ENCODE data around the gene CFAP54.
"Not testable (repeated sequence)": the region's sequence is repeated elsewhere in the genome, so short reads cannot be mapped to it uniquely, and the experiment has no call there.

Gene CFAP54

DNA sequence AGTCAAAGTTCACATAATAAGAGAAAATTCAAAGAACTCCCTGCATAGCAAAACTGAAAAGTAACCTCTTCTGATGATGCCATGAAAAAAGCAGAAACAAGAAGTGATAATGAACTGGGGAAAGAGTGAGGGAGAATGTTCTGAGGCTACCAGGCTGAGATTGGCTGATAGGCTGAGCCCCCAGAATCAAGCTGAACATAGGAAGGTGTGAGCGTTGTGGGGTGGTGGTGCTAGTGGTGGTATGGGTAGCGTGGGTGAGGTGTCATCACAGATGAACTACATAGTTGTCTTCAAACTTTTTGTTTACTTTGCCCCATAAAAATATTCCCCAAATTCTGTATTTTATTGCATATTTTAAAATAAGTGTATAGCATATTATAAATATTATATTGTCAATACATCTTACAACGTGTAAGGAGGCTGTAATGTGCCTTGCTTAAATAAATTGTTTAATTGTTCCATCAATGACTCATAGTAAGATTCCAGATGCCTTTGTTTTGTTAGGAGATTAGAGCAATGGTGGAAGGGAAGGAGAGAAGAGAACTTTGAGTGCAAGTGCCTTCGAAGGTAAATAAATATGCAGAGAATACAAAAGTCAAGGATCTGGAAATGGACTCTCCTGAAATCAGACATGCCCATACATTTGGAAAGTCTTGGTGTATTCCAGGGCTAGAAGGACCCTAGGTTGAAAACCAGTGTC is 15.8 kb upstream of the CFAP54 start:
- DNase-seq (ENCODE audit: low read depth) = no peak

- no peak for DNase-seq (ENCODE audit: low read depth)
Measured at GRCh38 chr12:96474206-96474605, 15.2 kb upstream of the CFAP54 start.

- DNase-seq (ENCODE audit: low read depth) = no peak
Measured at GRCh38 chr12:96478011-96478410, 11.4 kb upstream of the CFAP54 start.

GRCh38 chr12:96482086-96482485 is 7.3 kb upstream of the CFAP54 start:
- DNase-seq (ENCODE audit: low read depth) = no peak

DNA sequence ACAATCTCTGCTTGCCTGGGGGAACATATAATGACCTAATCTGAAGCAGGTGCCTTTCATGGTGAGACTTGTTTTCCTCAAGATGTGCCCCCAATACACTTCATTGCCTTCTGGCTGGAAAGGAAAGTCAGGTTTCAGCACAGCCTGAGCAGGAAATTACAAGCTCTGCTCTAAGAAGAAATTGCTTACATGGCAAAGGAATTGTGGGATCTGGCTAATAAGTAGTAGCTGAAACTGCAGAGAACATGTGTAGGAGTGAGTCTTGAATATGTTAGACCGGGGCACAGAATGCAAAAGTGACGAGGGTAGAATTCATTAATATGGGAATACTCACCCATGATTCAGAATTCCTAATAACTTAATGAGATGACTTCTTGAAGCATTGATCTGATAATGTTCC is 6.3 kb upstream of the CFAP54 start:
- DNase-seq (ENCODE audit: low read depth) = no peak

DNA sequence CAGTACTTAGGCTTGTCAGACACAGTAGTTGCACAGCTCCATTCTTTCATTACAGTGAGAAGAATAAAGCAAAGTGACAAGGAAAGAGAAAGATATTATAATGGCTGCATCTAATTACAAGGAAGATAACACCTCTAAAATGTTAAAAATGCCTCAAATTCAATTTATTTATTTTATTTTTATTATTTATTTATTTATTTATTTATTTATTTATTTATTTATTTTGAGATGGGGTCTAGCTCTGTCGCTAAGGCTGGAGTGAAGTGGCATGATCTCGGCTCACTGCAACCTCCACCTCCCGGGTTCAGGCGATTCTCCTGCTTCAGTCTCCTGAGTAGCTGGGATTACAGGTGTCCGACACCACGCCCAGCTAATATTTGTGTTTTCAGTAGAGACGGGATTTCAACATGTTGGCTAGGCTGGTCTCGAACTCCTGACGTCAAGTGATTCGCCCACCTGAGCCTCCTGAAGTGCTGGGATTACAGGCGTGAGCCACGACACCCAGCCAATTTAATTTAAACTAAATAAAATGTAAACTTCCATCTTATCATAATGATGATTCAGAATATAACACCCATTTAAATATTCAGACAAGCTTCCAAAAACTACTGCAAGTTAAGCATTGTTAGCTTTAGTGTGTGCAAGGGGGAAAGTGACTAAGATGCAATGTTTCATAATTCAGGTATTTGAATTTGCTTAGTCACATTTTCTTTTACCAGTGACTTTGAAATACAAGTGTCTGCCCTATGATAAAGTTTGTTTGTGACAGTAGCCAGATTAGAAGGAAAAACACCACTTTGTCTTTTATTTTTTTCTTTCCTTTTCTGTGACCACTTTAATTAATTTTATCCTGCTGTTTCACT is 2.4 kb upstream of the CFAP54 start:
- DNase-seq (ENCODE audit: low read depth) = no peak

- DNase-seq (ENCODE audit: low read depth) = no peak
Measured at GRCh38 chr12:96487634-96488033, 1.7 kb upstream of the CFAP54 start.

GRCh38 chr12:96493106-96493505 is 3.7 kb downstream of the CFAP54 start:
- no peak for DNase-seq (ENCODE audit: low read depth)

DNA sequence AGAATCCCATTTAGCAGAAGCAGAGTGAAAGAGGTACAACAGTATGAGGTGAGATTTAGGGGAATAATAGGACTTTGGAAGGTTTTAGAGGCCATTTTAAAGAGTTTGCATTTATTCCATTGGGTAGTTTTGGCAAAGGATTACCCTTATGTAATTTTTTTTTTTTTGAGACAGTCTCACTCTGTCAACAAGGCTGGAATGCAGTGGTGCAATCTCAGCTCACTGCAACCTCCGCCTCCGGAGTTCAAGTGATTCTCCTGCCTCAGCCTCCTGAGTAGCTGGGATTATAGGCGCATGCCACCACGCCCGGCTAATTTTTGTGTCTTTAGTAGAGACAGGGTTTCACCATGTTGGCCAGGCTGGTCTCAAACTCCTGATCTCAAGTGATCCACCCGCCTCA is 4.8 kb downstream of the CFAP54 start:
- DNase-seq (ENCODE audit: low read depth) = not testable (repeated sequence)

DNA sequence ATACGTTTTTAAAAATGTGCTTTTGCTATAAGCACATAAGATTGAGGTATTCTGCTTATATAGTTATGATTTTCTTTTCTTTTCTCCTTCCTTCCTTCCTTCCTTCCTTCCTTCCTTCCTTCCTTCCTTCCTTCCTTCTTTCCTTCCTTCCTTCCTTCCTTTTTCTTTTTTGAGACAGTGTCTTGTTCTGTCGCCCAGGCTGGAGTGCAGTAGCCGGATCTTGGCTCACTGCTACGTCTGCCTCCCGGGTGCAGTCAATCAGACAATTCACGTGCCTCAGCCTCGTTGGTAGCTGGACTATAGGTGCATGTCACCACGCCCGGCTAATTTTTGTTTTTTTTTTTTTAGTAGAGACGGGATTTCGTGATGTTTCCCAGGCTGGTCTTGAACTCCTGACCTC is 5.8 kb downstream of the CFAP54 start:
- DNase-seq (ENCODE audit: low read depth) = no peak

DNA sequence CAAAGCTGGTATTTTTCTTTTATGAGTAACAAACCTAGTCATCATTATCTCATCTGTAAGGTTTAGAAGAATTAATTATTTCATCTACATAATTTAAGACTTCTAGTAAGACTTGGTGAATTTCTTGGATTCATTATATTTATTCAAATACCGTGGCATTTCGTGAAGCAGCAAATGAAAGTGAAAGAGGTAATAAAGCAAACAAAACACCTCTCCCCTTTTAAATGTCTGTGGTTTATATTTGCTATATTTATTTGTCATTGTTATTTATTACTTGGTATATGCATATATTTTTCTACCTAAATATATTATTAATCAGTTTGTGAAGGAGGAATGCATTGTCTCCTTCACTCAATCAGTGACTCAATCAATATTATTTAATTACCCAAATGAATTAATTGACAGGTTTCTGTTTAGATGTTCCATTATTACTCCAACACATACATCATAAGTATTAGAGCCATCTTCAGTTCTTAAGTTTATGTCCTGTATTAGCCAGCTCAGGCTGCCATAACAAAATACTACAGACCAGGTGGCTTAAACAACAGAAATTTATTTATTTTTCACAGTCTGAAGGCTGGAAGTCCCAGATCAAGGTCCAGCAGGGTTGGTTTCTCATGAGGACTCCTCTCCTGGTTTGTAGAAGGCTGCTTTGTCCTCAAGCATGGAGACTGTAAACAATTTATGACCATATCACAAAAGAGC is 6.6 kb downstream of the CFAP54 start:
- DNase-seq (ENCODE audit: low read depth) = no peak

DNA sequence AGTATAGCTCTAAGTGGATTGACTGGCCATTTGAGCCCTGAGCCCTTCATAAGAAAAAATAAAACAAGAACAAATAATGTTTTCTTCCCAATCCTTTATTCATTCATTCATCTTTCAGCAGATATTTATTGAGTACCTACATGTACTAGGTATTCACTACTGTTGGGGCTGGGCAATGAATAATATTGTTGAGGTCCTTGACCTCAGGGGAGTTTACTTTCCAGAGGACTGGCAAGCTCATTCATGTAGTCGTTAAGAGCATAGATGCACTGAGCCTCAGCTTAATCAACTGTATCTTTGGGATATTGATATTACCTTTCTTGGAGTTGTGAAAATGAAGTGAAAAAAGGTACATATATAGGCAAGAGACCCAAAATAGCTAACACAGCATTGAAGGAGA is 7.6 kb downstream of the CFAP54 start:
- DNase-seq (ENCODE audit: low read depth) = no peak

- no peak for DNase-seq (ENCODE audit: low read depth)
Measured at GRCh38 chr12:96497855-96498254, 8.5 kb downstream of the CFAP54 start.

DNA sequence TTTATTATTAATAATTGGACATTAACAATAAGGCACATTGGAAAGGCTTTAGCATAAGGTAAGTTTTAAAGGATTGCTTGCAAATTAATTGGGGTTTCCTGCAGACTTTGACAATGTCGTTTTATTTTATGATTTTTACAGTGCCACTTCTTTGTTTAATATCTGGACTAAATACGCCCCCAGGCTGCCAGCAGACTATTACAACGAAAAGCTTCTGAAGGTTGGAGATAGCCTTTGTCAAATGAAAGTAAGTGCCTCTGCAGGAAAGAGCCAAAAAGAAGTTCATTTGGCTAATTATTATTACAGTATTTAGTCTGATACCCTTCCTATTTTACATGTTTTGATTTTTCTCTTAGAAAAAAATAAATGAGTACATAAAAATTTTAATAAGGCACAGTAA is 11.3 kb downstream of the CFAP54 start:
- no peak for DNase-seq (ENCODE audit: low read depth)

DNA sequence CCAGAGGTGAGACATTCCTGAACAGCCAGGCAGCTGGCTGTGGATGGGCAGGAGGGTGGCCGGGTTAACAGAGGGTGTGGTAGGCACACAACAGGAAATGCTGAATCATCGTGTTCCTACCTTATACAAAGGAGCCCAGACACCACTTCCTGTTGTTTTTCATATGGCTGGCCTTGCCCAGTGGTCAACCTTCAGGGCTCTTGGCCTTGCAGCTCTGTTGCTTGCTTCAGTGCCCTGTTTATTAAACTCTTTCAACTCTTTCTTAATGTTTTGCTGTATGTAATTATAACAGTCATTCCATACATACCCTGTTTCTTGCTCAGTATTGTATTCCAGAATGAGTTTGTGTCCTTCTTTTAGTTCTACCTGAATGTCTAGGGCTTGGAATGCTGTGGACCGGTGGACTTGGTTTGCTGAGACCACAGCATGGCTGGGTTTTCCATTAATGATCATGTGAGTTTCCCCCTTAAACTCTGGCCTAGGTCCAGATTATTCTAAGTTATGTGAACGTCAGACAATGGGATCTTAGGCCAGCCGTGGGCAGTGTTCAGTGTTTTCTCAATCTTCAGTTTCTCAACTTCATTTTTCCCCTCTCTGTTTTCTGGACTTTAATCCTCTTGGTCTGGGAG is 11.9 kb downstream of the CFAP54 start:
- no peak for DNase-seq (ENCODE audit: low read depth)

DNA sequence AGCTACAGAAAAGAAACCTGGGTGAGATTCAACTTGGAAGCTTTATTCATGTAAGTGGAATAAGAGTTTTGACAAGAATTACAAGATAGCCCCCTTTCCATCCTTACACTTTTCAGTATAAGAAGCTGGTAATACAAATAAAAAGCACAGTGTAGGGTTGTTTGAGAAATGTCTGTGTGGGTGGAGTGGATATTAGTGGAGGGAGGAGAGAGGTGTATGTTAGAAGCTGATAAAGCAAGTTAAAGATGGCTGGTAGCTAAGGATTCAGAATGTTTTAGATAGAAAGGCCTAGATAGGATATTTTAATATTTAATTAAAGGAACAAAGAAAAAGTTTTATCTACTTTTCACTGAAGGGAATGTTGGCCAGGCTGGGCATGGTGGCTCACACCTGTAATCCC is 12.5 kb downstream of the CFAP54 start:
- no peak for DNase-seq (ENCODE audit: low read depth)

DNA sequence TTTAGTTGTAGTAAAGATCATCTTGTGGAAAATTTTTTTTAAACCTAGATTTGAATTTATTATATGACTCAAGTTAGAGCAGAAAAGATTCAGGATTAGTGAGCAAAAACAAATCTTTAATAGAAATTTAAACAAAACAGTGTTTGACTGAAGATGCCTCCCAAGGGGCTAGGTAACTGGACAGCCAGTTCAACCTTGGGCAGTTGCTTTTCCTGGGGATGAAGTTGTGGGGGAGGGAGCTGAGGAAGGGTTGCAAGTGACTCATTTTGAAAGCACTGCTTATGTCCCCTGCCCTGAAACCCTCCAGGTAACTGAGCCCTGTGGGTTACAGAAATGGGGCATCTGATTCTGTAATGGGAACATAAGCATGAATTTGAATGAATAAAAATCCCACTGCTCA is 13.1 kb downstream of the CFAP54 start:
- DNase-seq (ENCODE audit: low read depth) = no peak

DNA sequence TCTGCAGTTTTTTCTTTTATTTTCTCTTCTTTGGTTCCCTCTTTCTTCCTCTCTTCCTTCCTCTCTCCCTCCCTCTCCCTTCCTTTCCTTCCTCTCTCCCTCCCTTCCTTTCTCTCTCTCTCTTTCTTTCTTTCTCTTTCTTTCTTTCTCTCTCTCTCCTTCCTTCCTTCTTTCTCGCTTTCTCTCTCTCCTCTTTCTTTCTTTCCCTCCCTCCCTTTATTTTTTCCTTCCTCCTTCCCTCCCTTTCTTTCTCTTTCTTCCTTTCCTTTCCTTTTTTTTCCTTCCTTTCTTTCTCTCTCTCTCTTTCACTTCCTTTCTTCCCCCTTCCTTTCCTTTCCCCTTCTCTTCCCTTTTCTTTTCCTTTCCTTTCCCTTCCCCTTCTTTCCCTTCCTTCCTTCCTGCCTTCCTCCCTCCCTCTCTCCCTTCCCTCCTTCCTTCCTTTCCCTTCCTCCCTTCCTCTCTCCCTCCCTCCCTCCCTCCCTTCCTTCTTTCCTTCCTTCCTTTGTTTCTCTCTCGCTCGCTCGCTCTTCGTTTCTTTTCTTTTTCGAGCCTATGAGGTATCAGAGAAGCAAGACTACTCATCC is 13.7 kb downstream of the CFAP54 start:
- DNase-seq (ENCODE audit: low read depth) = no peak

GRCh38 chr12:96503976-96504375 is 14.6 kb downstream of the CFAP54 start:
- no peak for DNase-seq (ENCODE audit: low read depth)

DNA sequence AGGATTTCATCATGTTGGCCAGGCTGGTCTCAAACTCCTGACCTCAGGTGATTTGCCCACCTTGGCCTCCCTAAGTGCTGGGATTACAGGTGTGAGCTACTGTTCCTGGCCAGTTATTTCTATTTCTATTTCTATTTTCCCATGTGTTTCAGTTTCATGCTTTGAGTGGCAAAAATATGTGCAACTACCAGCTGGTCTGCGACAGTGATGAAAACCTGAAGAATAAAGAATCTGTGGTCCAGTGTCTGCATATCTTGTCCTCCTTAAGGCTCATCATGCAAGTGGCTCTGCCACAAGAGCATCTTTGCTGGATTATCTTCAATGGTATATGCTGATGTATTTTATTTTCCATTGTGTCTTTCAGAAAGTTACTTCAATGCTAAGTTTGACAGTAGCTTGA is 17.4 kb downstream of the CFAP54 start:
- no peak for DNase-seq (ENCODE audit: low read depth)

GRCh38 chr12:96510306-96510764 is 21.0 kb downstream of the CFAP54 start:
- no peak for DNase-seq (ENCODE audit: low read depth)

- DNase-seq (ENCODE audit: low read depth) = no peak
Measured at GRCh38 chr12:96513166-96513565, 23.8 kb downstream of the CFAP54 start.
